Memory B cell (primary cell): ENCODE data around the gene PLBD2.
"Not testable (repeated sequence)": the region's sequence is repeated elsewhere in the genome, so short reads cannot be mapped to it uniquely, and the experiment has no call there.

Source experiments
- ATAC-seq: fragments of 150-1000 bp; cut with Tn5 transposase; 2 replicates; pipeline ENCODE4 v1.10.0; 2021; ENCODE audit warnings: low read depth, mild to moderate bottlenecking, moderate library complexity
- DNase-seq, 2 donors: peaks; one replicate each; pipeline ENCODE4 v3.0.0; 2022; ENCODE audit warnings: low spot score in 2 of 2
- H3K27ac Mint-ChIP-seq: one replicate; pipeline ENCODE4 v1.8.0; 2022; ENCODE audit warnings: mild to moderate bottlenecking, moderate library complexity, mixed read lengths
- H3K27me3 Mint-ChIP-seq: one replicate; pipeline ENCODE4 v1.8.0; 2022; ENCODE audit warnings: mixed read lengths
- H3K36me3 Mint-ChIP-seq: one replicate; pipeline ENCODE4 v1.8.0; 2022; ENCODE audit warnings: mild to moderate bottlenecking, mixed read lengths
- H3K4me1 Mint-ChIP-seq: one replicate; pipeline ENCODE4 v1.8.0; 2022; ENCODE audit warnings: mixed read lengths
- H3K4me3 Mint-ChIP-seq: one replicate; pipeline ENCODE4 v1.8.0; 2022; ENCODE audit warnings: mild to moderate bottlenecking, moderate library complexity, mixed read lengths
- H3K9me3 Mint-ChIP-seq: one replicate; pipeline ENCODE4 v1.8.0; 2022; ENCODE audit warnings: mixed read lengths

The PLBD2 gene

DNA sequence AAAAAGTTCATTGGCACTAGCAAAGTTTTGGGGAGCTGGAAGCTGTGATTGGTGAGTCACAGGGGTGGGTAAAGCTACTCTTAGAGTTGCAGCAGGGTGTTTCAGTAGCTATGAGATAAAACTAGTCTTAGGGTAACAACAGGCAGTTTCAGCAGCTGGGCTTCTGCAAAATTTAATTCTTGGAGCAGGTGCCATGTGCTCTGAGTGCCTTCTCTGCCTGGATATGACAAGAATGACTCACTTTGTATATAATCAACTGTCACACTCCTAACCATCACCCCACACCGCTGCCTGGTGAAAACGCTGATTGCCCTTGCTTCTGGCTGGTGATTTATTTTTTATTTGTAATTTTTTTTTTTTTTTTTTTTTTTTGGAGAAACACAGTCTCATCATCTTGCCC lies 10.5 kb upstream of the PLBD2 start:
- no peaks in the 10 kb centered on the region for H3K36me3 Mint-ChIP-seq
- H3K27me3 Mint-ChIP-seq = peaks cover 7% of the 10 kb centered on the region
- H3K4me3 Mint-ChIP-seq = no peak overlapping the region
- DNase-seq (no peak), ATAC-seq (no peak)
- no peaks in the 10 kb centered on the region for H3K9me3 Mint-ChIP-seq
- peaks cover 4% of the 10 kb centered on the region for H3K4me1 Mint-ChIP-seq
- H3K27ac Mint-ChIP-seq = no peak overlapping the region

DNA sequence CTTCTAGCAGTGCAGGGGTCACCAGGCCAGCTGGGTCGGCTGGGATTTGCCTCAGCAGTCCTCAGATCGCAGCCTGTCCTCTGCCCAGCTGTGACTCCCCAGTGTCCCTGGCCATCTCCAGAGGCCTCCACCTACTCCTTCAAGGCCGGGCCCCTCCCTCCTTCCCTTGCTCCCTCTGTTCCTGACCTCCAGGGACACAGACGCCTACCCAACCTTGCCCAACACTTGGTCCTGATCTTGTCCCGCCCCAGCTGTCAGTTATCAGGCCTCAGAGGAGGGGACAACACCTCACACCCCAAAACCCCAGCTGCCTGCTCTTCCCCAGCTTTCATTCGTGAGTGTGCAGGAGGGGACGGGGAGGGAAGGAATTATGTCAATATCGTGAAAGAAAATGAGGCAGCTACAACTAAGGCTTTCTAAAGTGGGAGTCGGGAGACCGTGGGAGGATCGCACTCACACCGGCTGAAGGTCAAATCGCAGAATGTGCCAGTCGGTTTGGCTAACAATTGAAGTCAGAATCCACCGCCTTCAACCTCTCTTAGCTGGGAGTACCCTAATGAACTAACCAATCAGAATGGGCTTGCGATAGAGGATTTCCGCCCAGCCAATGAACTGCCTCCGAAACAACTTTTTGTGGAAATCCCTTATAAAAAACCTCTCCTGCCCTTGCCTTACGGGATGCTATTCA lies 9.4 kb upstream of the PLBD2 start:
- Mint-ChIP-seq H3K36me3 (no peaks in the 10 kb centered on the region), H3K4me1 (peaks cover 4% of the 10 kb centered on the region), H3K4me3 (no peak overlapping the region), H3K27me3 (peaks cover 7% of the 10 kb centered on the region), H3K9me3 (no peaks in the 10 kb centered on the region), H3K27ac (no peak overlapping the region)
- no peak for ATAC-seq
- DNase-seq = no peak

DNA sequence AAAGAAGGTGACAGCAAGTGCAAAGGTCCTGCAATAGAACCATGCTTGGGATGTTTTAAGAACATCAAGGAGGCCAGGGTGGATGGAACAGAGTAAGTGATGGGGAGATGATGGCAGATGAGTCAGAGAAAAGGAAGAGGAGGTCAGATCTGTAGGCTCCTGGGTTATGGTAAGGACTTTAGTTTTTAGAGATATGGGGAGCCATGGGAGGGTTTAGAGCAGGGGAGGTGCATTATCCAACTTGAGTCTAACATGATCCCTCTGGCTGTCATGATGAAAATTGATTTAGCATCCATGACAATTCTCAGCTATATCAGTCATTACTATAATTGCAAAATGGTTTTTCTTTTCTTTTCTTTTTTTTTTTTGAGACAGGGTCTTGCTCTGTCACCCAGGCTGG lies 7.3 kb upstream of the PLBD2 start:
- Mint-ChIP-seq H3K27me3 (peaks cover 7% of the 10 kb centered on the region), H3K36me3 (no peaks in the 10 kb centered on the region), H3K9me3 (no peaks in the 10 kb centered on the region), H3K27ac (no peak overlapping the region), H3K4me3 (no peak overlapping the region), H3K4me1 (peaks cover 4% of the 10 kb centered on the region)
- no peak for ATAC-seq
- no peak for DNase-seq

DNA sequence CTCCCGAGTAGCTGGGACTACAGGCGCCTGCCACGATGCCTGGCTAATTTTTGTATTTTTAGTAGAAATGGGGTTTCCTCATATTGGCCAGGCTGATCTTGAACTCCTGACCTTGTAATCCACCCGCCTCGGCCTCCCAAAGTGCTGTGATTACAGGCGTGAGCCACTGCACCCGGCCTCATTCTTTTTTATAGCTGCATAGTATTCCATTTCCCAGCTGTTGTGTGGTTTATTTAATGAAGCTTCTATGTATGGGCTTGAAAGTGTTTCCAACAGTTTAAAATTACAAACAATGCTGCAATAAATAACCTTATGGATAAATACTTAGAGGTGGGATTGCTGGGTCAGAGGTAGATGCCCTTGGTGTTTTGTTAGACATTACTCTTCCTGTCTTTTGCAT lies 4.2 kb upstream of the PLBD2 start:
- H3K36me3 Mint-ChIP-seq, H3K4me3 Mint-ChIP-seq, H3K27ac Mint-ChIP-seq, H3K9me3 Mint-ChIP-seq, ATAC-seq, H3K4me1 Mint-ChIP-seq, H3K27me3 Mint-ChIP-seq, DNase-seq: not testable (repeated sequence)

DNA sequence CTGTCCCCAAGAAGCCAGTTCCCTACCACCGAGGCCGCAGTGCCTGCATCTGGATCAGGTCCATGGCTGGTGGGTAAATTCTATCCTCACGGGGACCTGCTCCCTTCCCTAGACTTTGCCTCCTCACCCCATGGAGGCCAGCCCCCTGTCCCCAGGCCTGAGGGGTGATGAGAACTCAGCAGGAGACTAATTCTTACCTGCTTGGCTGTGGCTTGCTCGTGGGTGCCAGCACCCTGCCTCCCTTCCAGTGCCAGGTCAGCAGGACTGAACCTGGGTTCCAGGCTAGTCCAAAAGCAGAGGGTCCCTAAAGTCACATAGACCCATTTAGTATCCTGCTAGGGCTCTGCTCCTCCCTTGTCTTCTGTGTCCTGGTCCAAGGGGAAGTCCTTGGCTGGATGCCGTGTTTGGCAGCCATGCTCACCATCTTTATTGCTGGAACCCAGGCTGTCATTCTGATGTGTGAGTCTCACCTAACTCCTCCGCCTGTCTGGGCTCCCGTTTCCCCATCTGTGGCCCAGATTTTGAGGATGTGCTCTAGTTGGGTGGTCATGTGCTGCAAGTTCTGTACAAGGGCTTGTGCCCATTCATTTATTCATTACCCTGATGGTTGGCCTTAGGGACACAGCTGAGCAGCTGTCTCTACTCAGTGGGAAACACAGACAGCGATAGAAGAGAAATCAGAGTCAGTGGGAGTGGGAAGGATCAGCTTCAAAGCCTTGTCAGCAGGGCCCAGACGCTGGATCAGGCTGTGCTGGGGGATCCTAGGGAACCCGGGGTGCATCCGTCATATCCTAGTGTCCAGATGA lies 949 bp downstream of the PLBD2 start:
- H3K4me1 Mint-ChIP-seq = peaks cover 15% of the 10 kb centered on the region
- H3K4me3 Mint-ChIP-seq = peak overlapping the region; percentile 90
- peak overlapping the region; percentile 86 for H3K27ac Mint-ChIP-seq
- no peaks in the 10 kb centered on the region for H3K9me3 Mint-ChIP-seq
- H3K27me3 Mint-ChIP-seq = no peaks in the 10 kb centered on the region
- DNase-seq = no peak
- no peak for ATAC-seq
- peaks cover 4% of the 10 kb centered on the region for H3K36me3 Mint-ChIP-seq

DNA sequence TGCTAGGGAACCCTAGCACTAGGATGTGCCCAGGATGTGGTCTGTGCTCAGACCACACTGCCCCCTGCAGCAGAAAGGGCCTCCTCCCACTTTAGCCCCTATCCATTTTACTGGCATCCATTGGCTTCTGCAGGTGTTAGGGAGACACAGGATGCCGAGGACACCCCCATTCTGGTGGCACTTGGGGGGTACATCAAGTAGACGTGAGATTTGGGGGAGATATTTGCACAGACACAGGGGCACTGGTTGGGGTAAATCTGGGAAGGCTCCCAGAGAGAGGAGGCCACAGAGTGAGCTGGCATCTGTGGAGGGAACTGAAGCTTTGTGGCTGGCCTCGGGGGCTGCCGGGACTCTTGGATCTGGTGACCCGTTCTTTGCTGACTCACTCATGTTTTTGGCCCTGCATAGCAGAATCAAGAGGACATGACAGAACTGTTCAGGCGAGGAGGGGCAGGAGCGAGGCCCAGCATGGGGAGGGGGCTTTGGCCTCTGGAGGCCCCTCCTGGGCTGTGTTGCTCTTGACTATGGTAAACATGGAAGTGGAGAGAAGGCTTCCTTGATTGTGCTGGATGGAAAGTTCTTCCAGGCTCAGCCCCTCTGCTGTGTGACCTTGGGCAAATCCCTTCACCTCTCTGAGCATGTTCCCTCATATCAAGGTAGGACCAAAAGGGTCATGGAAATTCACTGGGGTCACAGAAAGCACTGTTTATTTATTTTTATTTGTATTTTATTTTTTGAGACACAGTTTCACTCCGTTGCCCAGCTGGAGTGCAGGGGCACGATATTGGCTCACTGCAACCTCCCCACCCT lies 1.8 kb downstream of the PLBD2 start:
- no peaks in the 10 kb centered on the region for H3K27me3 Mint-ChIP-seq
- H3K4me3 Mint-ChIP-seq = no peak overlapping the region
- H3K36me3 Mint-ChIP-seq = peaks cover 8% of the 10 kb centered on the region
- ATAC-seq (no peak), DNase-seq (no peak)
- H3K27ac Mint-ChIP-seq = peak overlapping the region; percentile 86
- no peaks in the 10 kb centered on the region for H3K9me3 Mint-ChIP-seq
- peaks cover 15% of the 10 kb centered on the region for H3K4me1 Mint-ChIP-seq

DNA sequence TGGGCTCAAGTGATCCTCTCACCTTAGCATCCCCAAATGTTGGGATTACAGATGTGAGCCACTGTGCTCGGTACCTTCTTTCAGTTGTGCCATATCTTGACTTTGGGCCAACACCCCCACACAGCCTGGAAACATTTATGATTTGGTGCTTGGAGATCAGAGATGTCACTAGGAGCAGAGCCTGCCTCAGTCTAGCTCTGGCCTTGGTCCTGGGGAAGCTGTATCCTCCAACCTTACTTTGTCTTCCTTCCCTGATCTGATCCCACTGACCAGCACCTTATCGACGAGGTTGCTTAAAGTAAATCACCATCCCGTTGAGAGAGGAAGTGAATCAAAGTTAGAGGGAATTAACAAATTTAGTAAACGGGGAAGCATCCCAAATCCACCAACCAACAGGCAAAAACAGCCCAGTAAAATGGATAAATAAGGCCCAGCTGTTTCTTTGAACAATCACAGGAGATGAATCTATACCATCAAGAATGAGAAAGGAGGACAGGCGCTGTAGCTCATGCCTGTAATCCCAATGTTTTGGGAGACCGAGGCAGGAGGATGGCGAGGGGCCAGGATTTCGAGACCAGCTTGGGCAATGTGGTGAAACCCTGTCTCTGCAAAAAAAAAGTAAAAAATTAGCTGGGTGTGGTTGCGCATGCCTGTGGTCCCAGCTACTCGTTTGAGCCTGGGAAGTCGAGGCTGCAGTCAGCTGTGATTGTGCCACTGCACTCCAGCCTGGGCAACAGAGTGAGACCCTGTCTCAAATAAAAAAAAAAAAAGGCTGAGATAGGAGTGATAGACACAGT lies 3.4 kb downstream of the PLBD2 start:
- Mint-ChIP-seq H3K36me3 (peaks cover 14% of the 10 kb centered on the region), H3K27me3 (no peaks in the 10 kb centered on the region), H3K27ac (peak overlapping the region; percentile 59), H3K4me1 (peaks cover 15% of the 10 kb centered on the region), H3K9me3 (no peaks in the 10 kb centered on the region), H3K4me3 (no peak overlapping the region)
- ATAC-seq (no peak), DNase-seq (no peak)

DNA sequence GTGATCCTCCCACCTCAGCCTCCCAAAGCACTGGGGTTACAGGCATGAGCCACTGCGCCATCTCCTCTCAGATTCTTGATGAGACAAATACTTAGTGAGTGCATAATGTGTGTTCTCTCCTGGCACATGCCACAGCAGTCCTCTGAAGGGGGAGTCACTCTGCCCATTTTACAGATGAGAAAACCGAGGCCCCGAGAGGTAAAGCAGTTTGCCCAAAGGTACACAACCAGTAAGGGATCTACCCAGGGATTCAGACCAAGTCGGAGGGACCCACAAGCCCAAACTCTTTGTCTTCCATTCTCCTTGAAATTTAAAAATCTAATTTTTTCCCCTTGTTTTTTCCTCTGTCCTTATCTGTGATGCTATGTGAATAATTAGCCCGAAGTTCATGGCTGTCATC lies 6.3 kb downstream of the PLBD2 start:
- Mint-ChIP-seq H3K4me1 (peaks cover 8% of the 10 kb centered on the region), H3K4me3 (no peak overlapping the region), H3K27me3 (no peaks in the 10 kb centered on the region), H3K27ac (no peak overlapping the region), H3K36me3 (peaks cover 14% of the 10 kb centered on the region), H3K9me3 (no peaks in the 10 kb centered on the region)
- DNase-seq (no peak), ATAC-seq (no peak)

DNA sequence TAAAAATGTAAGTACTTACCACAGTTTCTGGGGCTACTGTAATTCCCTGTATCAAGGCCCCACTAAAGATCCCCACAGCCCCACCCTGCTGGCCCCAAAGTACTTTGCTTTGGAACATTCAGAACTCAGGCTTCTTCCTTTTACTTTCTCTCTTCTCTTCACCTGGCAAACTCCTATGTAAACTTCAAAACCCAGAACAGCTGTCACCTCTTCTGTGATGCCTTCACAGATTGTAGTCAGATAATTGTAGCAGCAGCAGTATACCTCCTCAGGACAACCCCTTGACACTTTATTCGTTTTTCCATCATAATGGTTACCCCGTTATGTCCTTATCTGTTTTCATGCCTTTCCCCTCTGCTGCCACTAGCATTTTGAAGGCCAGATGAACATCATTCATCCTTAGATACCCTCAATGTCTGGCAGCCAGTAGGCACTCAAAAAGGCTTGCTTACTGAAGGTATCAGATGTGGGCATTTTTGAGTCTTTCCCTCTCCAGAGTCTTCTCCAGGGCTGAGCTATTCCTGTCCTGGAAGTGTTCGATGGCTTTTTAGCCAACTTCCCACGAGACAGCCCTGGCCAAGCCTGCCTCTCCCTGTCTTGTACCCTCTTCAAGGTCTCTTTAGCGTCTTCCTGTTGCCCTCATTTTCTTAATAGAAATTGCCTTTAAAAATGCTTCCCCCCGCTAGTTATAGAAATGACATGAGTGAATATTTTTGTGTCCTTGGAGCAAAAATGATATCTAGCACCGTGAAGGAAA lies 7.4 kb downstream of the PLBD2 start:
- DNase-seq (no peak), ATAC-seq (no peak)
- Mint-ChIP-seq H3K4me1 (peaks cover 8% of the 10 kb centered on the region), H3K27me3 (no peaks in the 10 kb centered on the region), H3K4me3 (no peak overlapping the region), H3K9me3 (no peaks in the 10 kb centered on the region), H3K27ac (no peak overlapping the region), H3K36me3 (peaks cover 14% of the 10 kb centered on the region)

DNA sequence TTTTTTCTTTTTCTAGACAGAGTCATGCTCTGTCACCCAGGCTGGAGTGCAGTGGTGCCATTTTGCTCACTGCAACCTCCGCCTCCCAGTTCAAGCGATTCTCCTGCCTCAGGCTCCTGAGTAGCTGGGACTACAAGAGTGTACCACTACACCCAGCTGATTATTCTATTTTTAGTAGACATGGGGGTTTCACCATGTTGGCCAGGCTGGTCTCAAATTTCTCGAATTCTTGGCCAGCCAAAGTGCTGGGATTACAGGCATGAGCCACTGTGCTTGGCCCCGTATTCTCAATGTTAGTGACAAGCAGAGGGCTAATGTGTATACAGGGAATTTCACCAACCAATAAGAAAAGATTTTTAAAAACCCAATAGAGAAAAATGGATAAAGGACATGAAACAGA lies 8.4 kb downstream of the PLBD2 start:
- H3K27me3 Mint-ChIP-seq = no peaks in the 10 kb centered on the region
- peaks cover 9% of the 10 kb centered on the region for H3K4me1 Mint-ChIP-seq
- H3K4me3 Mint-ChIP-seq = no peak overlapping the region
- no peaks in the 10 kb centered on the region for H3K9me3 Mint-ChIP-seq
- no peak overlapping the region for H3K27ac Mint-ChIP-seq
- ATAC-seq (no peak), DNase-seq (no peak)
- peaks cover 17% of the 10 kb centered on the region for H3K36me3 Mint-ChIP-seq

DNA sequence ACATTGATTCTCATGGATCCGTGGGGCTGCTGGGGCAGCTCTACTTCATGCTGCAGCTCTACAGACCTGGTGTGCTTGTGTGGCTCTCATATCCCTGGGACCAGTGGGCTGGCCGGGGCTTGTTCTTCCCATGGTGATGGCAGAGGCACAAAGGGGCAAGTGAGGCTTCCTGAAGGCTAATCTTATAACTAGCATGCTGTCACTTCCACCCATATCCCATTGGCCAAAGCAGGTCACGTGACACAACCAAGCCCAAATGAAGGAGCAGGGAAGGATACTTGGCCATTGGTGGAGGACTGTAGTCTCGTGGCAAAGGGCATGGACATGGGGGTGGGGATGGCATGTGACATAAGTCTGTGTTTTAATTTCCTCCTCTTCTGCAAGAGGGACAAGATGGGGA lies 9.9 kb downstream of the PLBD2 start:
- H3K36me3 Mint-ChIP-seq = peaks cover 22% of the 10 kb centered on the region
- H3K27me3 Mint-ChIP-seq = no peaks in the 10 kb centered on the region
- no peak overlapping the region for H3K4me3 Mint-ChIP-seq
- DNase-seq = no peak
- peaks cover 8% of the 10 kb centered on the region for H3K4me1 Mint-ChIP-seq
- no peak for ATAC-seq
- no peaks in the 10 kb centered on the region for H3K9me3 Mint-ChIP-seq
- H3K27ac Mint-ChIP-seq = no peak overlapping the region

DNA sequence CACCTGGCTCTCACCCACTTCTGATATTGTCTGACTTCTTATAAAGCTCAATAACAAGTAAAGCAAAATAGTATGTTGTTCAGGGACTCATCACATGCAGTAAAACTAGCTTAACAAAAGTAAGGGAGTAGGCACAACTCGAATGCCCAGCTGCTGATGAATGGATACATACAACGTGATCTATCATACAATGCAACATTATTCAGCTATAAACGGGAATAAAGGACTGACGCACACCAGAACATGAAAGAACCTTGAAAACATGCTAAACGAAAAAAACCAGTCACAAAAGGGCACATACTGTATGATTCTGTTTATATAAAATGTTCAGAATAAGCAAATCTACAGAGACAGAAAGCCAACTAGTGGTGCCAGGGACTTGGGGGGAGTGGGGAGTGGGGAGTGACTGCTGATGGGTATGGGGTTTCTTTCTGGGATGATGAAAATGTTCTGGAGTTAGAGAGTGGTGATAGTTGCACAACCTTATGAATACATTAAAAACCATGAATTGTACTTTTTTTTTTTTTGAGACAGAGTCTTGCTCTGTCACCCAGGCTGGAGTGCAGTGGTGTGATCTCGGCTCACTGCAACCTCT lies 11.1 kb downstream of the PLBD2 start:
- DNase-seq (no peak), ATAC-seq (no peak)
- Mint-ChIP-seq H3K36me3 (peaks cover 24% of the 10 kb centered on the region), H3K9me3 (no peaks in the 10 kb centered on the region), H3K27ac (no peak overlapping the region), H3K4me1 (peaks cover 8% of the 10 kb centered on the region), H3K4me3 (no peak overlapping the region), H3K27me3 (no peaks in the 10 kb centered on the region)
